Esophagus squamous epithelium (tissue), 5 donors: Measurements from ENCODE around the gene PLXNB2. TPM values are rescaled to one million over a fixed set of nuclear protein-coding genes. Genes with fewer than 3 reads are reported as not detected.

Source experiments
- DNase-seq: peaks from one replicate; lab custom pipeline; 2025; lab: John Stamatoyannopoulos, UW
- H3K27ac ChIP-seq, 4 donors: fragments of 200-600 bp; sonication (generic); one replicate each; pipeline ENCODE4 v1.5.1; 2016 to 2019; ENCODE audit warnings: mild to moderate bottlenecking in 1 of 4
- H3K27me3 ChIP-seq, 4 donors: fragments of 200-600 bp; sonication (generic); 1 replicate in 3 of 4; 2 replicates in 1 of 4; pipeline versions ENCODE4 v1.5.1 to v1.6.0; 2017 to 2021; ENCODE audit warnings: antibody characterized with exemption in 1 of 4
- H3K36me3 ChIP-seq, 3 donors: fragments of 200-600 bp; sonication (generic); one replicate each; pipeline ENCODE4 v1.5.1; 2016 to 2019
- H3K4me1 ChIP-seq, 3 donors: fragments of 200-600 bp; sonication (generic); one replicate each; pipeline ENCODE4 v1.5.1; 2017 to 2019
- H3K4me3 ChIP-seq, 4 donors: fragments of 200-600 bp; sonication (generic); 1 replicate in 3 of 4; 2 replicates in 1 of 4; pipeline ENCODE4 v1.5.1; 2016 to 2019; ENCODE audit warnings: mild to moderate bottlenecking in 2 of 4, moderate library complexity in 1 of 4
- H3K9me3 ChIP-seq, 3 donors: fragments of 200-600 bp; sonication (generic); one replicate each; pipeline ENCODE4 v1.5.1; 2016 to 2019
- CTCF ChIP-seq, 6 experiments: fragments of 450-650 bp in 4 of 6; fragments of 200-600 bp in 2 of 6; sonication (generic) in 2 of 6; IDR thresholded peaks; one replicate each; pipeline ENCODE4 v1.5.1; 2016 to 2019; ENCODE audit warnings: antibody characterized with exemption in 6 of 6, mild to moderate bottlenecking in 4 of 6, moderate library complexity in 4 of 6
- POLR2A ChIP-seq, 4 donors: fragments of 450-650 bp; IDR thresholded peaks; one replicate each; pipeline ENCODE4 v1.6.1; 2017; ENCODE audit warnings: antibody characterized with exemption in 4 of 4, mild to moderate bottlenecking in 4 of 4, moderate library complexity in 3 of 4
- WGBS, 2 donors: methylation state at CpG; one replicate each; pipeline ENCODE4 v1.1.5; 2018; 5-methylcytosine and 5-hydroxymethylcytosine counted together
- intact Hi-C: fragments of 100-400 bp; cut with DNase I; formaldehyde crosslinking; loops from one replicate; pipeline ENCODE4 v1.15.0; 2022
- total RNA-seq, 4 donors: library from RNA; depleted of rRNA; stranded (reverse); fragments of >200 nt; gene quantifications; one replicate each; pipeline ENCODE4 v1.1.0, GENCODE V29; 2016
- donor health status: DM: yes; HTN: yes; CAD: no.

PLXNB2 gene
- total RNA-seq, 4 donors from 2014 or later = 80.9 to 231 (median 129) TPM

DNA sequence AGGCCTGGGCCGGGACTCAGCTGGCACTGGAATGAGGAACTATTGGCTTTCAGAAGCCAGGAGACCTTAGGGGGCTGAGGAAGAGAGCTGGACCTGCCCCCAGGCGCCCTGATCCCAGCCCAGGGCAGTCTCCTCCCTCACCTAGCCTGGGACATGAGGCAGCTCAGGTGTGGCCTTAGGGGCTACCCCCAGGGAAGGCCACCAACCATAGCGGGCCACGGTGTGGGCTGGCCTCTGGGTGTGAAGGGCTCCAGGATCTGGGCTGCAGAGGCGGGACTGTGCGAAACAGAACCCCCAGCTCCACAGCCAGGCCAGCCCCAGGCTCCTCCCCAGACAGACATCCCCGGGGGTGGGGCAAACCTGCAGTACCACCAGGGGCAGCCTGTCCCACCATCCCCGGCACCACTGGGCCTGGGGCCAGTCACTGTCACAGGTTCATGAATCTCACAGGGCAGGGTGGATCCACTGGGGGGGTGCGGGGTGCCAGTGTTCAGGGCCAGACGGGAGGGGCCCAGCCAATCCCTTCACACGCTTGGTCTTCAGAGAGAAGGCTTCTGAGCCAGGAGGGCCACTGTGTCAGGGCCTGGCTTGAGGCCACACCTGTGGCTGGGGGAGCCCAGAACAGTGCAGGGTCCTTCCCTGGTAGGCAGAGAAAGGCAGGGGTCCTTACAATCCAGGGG is 3.5 kb downstream of the PLXNB2 start:
- H3K36me3 ChIP-seq = no peaks in the 10 kb centered on the region
- H3K27me3 ChIP-seq = no peaks in the 10 kb centered on the region
- H3K4me3 ChIP-seq = peak overlapping the region; percentile 20 to 96 (median 78)
- TF ChIP-seq CTCF (IDR thresholded peaks at IDR 0.05) (peak in 1 of 6 experiments; percentile 19), POLR2A (IDR thresholded peaks at IDR 0.05) (no peak)
- H3K4me1 ChIP-seq = peaks cover 73 to 92% (median 73%) of the 10 kb centered on the region in 3 donors
- intact Hi-C loops = no loop called here
- WGBS, 2 donors = 18% methylated on average over 2 of the region's 11 CpGs; no CpG with 5 or more reads in 1 of the 2 donors
- DNase-seq = no peak
- no peaks in the 10 kb centered on the region for H3K9me3 ChIP-seq
- H3K27ac ChIP-seq = peak overlapping the region; percentile 94 to 97 (median 96)

- peak overlapping the region; percentile 94 to 97 (median 96) for H3K27ac ChIP-seq
- DNase-seq = no peak
- H3K36me3 ChIP-seq = no peaks in the 10 kb centered on the region
- WGBS, 2 donors = 20 to 33% methylated on average over 1 to 3 of the region's 7 CpGs
- H3K4me1 ChIP-seq = peaks cover 73 to 92% (median 78%) of the 10 kb centered on the region in 3 donors
- TF ChIP-seq POLR2A (IDR thresholded peaks at IDR 0.05) (no peak), CTCF (IDR thresholded peaks at IDR 0.05) (no peak)
- H3K4me3 ChIP-seq = peak overlapping the region; percentile 20 to 96 (median 78)
- no peaks in the 10 kb centered on the region for H3K27me3 ChIP-seq
- no peaks in the 10 kb centered on the region for H3K9me3 ChIP-seq
- intact Hi-C loops = no loop called here
These were observed 4.0 kb downstream of the PLXNB2 start for GRCh38 chr22:50303515-50303847.

DNA sequence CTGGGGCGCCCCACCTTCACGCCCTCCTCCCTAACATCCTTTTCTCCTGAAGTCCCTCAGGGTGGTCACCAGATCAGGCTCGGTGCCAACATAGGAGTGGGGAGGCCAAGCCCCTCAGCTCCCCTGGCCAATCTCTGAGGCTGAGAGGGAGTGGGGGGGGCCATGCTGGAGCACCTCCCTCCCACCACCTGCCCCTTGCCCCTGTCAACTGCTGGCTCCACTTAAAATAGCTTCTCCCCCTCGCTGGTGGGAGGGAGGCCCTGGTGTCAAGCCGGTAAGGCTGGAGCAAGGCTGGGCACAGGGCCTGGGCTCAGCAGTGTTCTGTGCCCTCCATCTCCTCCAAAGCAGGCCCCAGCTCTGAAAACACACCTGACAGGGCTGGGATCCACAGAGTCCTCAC is 4.9 kb downstream of the PLXNB2 start:
- no peaks in the 10 kb centered on the region for H3K36me3 ChIP-seq
- no peaks in the 10 kb centered on the region for H3K27me3 ChIP-seq
- peak overlapping the region in 1 of 4 donors; percentile 45 for H3K4me3 ChIP-seq
- no peak for DNase-seq
- no CpG with 5 or more reads among the region's 5 CpGs for whole genome bisulfite sequencing, 2 donors
- H3K27ac ChIP-seq = peak overlapping the region; percentile 94 to 97 (median 96)
- no peaks in the 10 kb centered on the region for H3K9me3 ChIP-seq
- intact Hi-C loops = no loop called here
- TF ChIP-seq CTCF (IDR thresholded peaks at IDR 0.05) (no peak), POLR2A (IDR thresholded peaks at IDR 0.05) (no peak)
- peaks cover 75 to 93% (median 88%) of the 10 kb centered on the region in 3 donors for H3K4me1 ChIP-seq

DNA sequence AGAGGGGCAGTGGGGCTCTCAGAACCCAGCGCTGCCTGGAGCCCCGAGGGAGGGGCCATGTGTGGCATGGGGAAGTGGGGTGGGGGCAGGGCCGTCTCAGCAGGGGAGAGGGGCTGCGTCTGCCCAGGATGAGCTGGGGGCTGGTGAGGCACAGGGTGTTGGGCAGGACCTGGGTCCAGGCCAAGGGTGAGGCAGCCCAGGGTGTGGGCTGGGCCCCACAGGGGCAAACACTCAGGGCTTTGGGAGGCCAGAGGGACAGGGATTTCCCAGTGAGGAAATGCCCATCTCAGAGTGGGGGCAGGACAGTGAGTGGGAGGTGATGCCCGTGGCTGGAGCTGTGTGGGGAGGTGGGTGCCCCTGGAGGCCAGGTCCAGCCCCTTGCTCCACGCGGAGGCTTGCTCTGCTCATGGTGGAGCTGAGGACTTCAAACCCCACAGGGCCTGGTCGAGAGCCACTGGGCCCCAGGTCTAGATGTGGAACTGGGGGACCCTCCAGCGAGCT is 5.4 kb downstream of the PLXNB2 start:
- no peaks in the 10 kb centered on the region for H3K36me3 ChIP-seq
- no peaks in the 10 kb centered on the region for H3K9me3 ChIP-seq
- peaks cover 80 to 98% (median 92%) of the 10 kb centered on the region in 3 donors for H3K4me1 ChIP-seq
- peak overlapping the region; percentile 94 to 97 (median 96) for H3K27ac ChIP-seq
- TF ChIP-seq POLR2A (IDR thresholded peaks at IDR 0.05) = no peak
- TF ChIP-seq CTCF (IDR thresholded peaks at IDR 0.05) = no peak
- WGBS, 2 donors = 0 to 41% methylated on average over 3 to 4 of the region's 9 CpGs
- H3K4me3 ChIP-seq = peak overlapping the region in 3 of 4 donors; percentile 18 to 46 (median 45)
- H3K27me3 ChIP-seq = no peaks in the 10 kb centered on the region
- intact Hi-C loops = no loop called here
- DNase-seq = no peak

DNA sequence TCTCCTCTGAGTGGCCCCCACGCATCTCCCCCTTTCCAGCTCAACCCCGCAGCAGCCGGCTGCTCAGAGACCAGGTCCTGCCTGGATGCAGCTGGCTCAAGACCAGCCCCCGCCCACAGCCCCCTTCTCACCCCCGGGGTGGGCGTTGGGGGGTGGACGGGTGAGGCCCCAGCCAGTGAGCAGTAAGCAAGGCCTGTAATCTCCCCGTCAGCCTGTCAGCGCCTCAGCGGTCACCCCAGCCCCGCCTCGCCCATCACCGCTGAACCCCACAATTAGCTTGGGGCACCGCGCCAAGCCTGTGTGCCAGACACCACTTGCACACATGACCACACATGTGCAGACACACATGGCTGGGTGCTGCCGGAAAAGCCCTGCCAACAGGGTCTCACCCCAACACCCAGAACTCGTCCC is 5.9 kb downstream of the PLXNB2 start:
- intact Hi-C loops = no loop called here
- DNase-seq = no peak
- no CpG with 5 or more reads among the region's 17 CpGs for WGBS, 2 donors
- H3K4me3 ChIP-seq = peak overlapping the region in 3 of 4 donors; percentile 18 to 46 (median 45)
- no peaks in the 10 kb centered on the region for H3K27me3 ChIP-seq
- H3K27ac ChIP-seq = peak overlapping the region; percentile 94 to 97 (median 96)
- no peak for TF ChIP-seq POLR2A (IDR thresholded peaks at IDR 0.05)
- TF ChIP-seq CTCF (IDR thresholded peaks at IDR 0.05) = no peak
- peaks cover 85 to 100% (median 97%) of the 10 kb centered on the region in 3 donors for H3K4me1 ChIP-seq
- H3K9me3 ChIP-seq = no peaks in the 10 kb centered on the region
- H3K36me3 ChIP-seq = no peaks in the 10 kb centered on the region
